22Rv1 (cell line): ENCODE measurements around the gene CXCR6.

Experiments
- CTCF ChIP-seq: fragments of 450-650 bp; IDR thresholded peaks from 2 replicates; pipeline ENCODE4 v1.5.1; 2017; ENCODE audit warnings: mild to moderate bottlenecking
- ZFX ChIP-seq: fragments of 450-650 bp; IDR thresholded peaks from 2 replicates; pipeline ENCODE4 v1.6.1; 2017; ENCODE audit warnings: antibody characterized with exemption, borderline replicate concordance

- TF ChIP-seq CTCF (no peak), ZFX (no peak)
Measured at GRCh38 chr3:45933591-45933990, 9.7 kb upstream of the CXCR6 start.
